Stimulated activated naive CD8-positive, alpha-beta T cell treated with anti-CD3 and anti-CD28 coated beads, Interleukin-15, amount 100 ng/mL, for 72 hours (primary cell): Measurements from ENCODE around the gene AOAH.
"Not testable (repeated sequence)": the region's sequence is repeated elsewhere in the genome, so short reads cannot be mapped to it uniquely, and the experiment has no call there.

ENCODE experiments used
- ATAC-seq: fragments of 150-1000 bp; cut with Tn5 transposase; 2 replicates; pipeline ENCODE4 v1.10.0; 2021; ENCODE audit warnings: mild to moderate bottlenecking, moderate library complexity
- DNase-seq, 2 donors: peaks; one replicate each; pipeline ENCODE4 v3.0.0; 2021 to 2022
- H3K27ac Mint-ChIP-seq, 2 donors: one replicate each; pipeline ENCODE4 v1.8.0; 2022; ENCODE audit warnings: mild to moderate bottlenecking in 2 of 2, mixed read lengths in 2 of 2, moderate library complexity in 2 of 2
- H3K27me3 Mint-ChIP-seq: one replicate; pipeline ENCODE4 v1.8.0; 2022; ENCODE audit warnings: mixed read lengths
- H3K4me1 Mint-ChIP-seq: one replicate; pipeline ENCODE4 v1.8.0; 2022; ENCODE audit warnings: mild to moderate bottlenecking, mixed read lengths
- H3K4me3 Mint-ChIP-seq, 2 donors: one replicate each; pipeline ENCODE4 v1.8.0; 2022; ENCODE audit warnings: mild to moderate bottlenecking in 2 of 2, mixed read lengths in 2 of 2, moderate library complexity in 1 of 2
- H3K9me3 Mint-ChIP-seq, 2 donors: one replicate each; pipeline ENCODE4 v1.8.0; 2022; ENCODE audit warnings: mixed read lengths in 2 of 2

The AOAH gene

GRCh38 chr7:36661135-36661840, 63.0 kb downstream of the AOAH start:
- no peak for DNase-seq
- H3K27me3 Mint-ChIP-seq = no peaks in the 10 kb centered on the region
- peak; percentile 70 for ATAC-seq
- no peak overlapping the region for H3K27ac Mint-ChIP-seq
- peaks cover 0 to 6% of the 10 kb centered on the region in 2 donors for H3K9me3 Mint-ChIP-seq
- H3K4me3 Mint-ChIP-seq = no peak overlapping the region
- H3K4me1 Mint-ChIP-seq = peaks cover 24% of the 10 kb centered on the region

- peaks cover 26% of the 10 kb centered on the region for H3K4me1 Mint-ChIP-seq
- DNase-seq = no peak
- no peak for ATAC-seq
- H3K4me3 Mint-ChIP-seq = no peak overlapping the region
- no peak overlapping the region for H3K27ac Mint-ChIP-seq
- H3K27me3 Mint-ChIP-seq = no peaks in the 10 kb centered on the region
- H3K9me3 Mint-ChIP-seq = peaks cover 0 to 6% of the 10 kb centered on the region in 2 donors
Measured at GRCh38 chr7:36659638-36660341, 64.5 kb downstream of the AOAH start.

- no peaks in the 10 kb centered on the region for H3K27me3 Mint-ChIP-seq
- H3K4me3 Mint-ChIP-seq = no peak overlapping the region
- H3K27ac Mint-ChIP-seq = no peak overlapping the region
- no peak for DNase-seq
- peaks cover 33% of the 10 kb centered on the region for H3K4me1 Mint-ChIP-seq
- no peak for ATAC-seq
- H3K9me3 Mint-ChIP-seq = no peaks in the 10 kb centered on the region
Measured at GRCh38 chr7:36659172-36659516, 65.2 kb downstream of the AOAH start.

GRCh38 chr7:36658335-36659171, 65.7 kb downstream of the AOAH start:
- peaks cover 39% of the 10 kb centered on the region for H3K4me1 Mint-ChIP-seq
- ATAC-seq (peak; percentile 64), DNase-seq (no peak)
- no peak overlapping the region for H3K4me3 Mint-ChIP-seq
- no peaks in the 10 kb centered on the region for H3K9me3 Mint-ChIP-seq
- H3K27me3 Mint-ChIP-seq = no peaks in the 10 kb centered on the region
- H3K27ac Mint-ChIP-seq = no peak overlapping the region

GRCh38 chr7:36657036-36657660, 67.1 kb downstream of the AOAH start:
- DNase-seq = no peak
- Mint-ChIP-seq H3K27ac (peak overlapping the region in 1 of 2 donors; percentile 54), H3K4me3 (no peak overlapping the region), H3K9me3 (no peaks in the 10 kb centered on the region), H3K27me3 (no peaks in the 10 kb centered on the region), H3K4me1 (peaks cover 37% of the 10 kb centered on the region)
- no peak for ATAC-seq

- Mint-ChIP-seq H3K27ac (no peak overlapping the region), H3K4me1 (peaks cover 46% of the 10 kb centered on the region), H3K4me3 (no peak overlapping the region), H3K9me3 (peaks cover 5 to 6% of the 10 kb centered on the region in 2 donors), H3K27me3 (no peaks in the 10 kb centered on the region)
- ATAC-seq = no peak
- DNase-seq = no peak
Measured at GRCh38 chr7:36654436-36654835, 69.9 kb downstream of the AOAH start.

- Mint-ChIP-seq H3K4me3 (no peak overlapping the region), H3K9me3 (peaks cover 5 to 7% of the 10 kb centered on the region in 2 donors), H3K27ac (peak overlapping the region in 1 of 2 donors; percentile 30), H3K4me1 (peaks cover 46% of the 10 kb centered on the region), H3K27me3 (no peaks in the 10 kb centered on the region)
- ATAC-seq (no peak), DNase-seq (no peak)
Measured at GRCh38 chr7:36653663-36654355, 70.5 kb downstream of the AOAH start.

GRCh38 chr7:36653008-36653662, 71.2 kb downstream of the AOAH start:
- Mint-ChIP-seq H3K4me1 (peaks cover 46% of the 10 kb centered on the region), H3K27ac (peak overlapping the region in 1 of 2 donors; percentile 49), H3K27me3 (no peaks in the 10 kb centered on the region), H3K4me3 (no peak overlapping the region), H3K9me3 (peaks cover 5 to 7% of the 10 kb centered on the region in 2 donors)
- ATAC-seq = no peak
- no peak for DNase-seq

- peaks cover 5 to 7% of the 10 kb centered on the region in 2 donors for H3K9me3 Mint-ChIP-seq
- peaks cover 43% of the 10 kb centered on the region for H3K4me1 Mint-ChIP-seq
- no peak overlapping the region for H3K4me3 Mint-ChIP-seq
- no peak for ATAC-seq
- no peak for DNase-seq
- H3K27ac Mint-ChIP-seq = no peak overlapping the region
- no peaks in the 10 kb centered on the region for H3K27me3 Mint-ChIP-seq
Measured at GRCh38 chr7:36652431-36652830, 71.9 kb downstream of the AOAH start.

- Mint-ChIP-seq H3K9me3 (peaks cover 5 to 7% of the 10 kb centered on the region in 2 donors), H3K27me3 (no peaks in the 10 kb centered on the region), H3K4me1 (peaks cover 39% of the 10 kb centered on the region), H3K27ac (no peak overlapping the region), H3K4me3 (no peak overlapping the region)
- DNase-seq (no peak), ATAC-seq (peak; percentile 83)
Measured at GRCh38 chr7:36651404-36651803, 72.9 kb downstream of the AOAH start.

- ATAC-seq (no peak), DNase-seq (no peak)
- Mint-ChIP-seq H3K4me1 (peaks cover 43% of the 10 kb centered on the region), H3K27ac (peak overlapping the region; percentile 44 to 63), H3K4me3 (no peak overlapping the region), H3K9me3 (peaks cover 5 to 7% of the 10 kb centered on the region in 2 donors), H3K27me3 (no peaks in the 10 kb centered on the region)
Measured at GRCh38 chr7:36650766-36651312, 73.5 kb downstream of the AOAH start.

GRCh38 chr7:36650320-36650719, 74.0 kb downstream of the AOAH start:
- H3K27me3 Mint-ChIP-seq = no peaks in the 10 kb centered on the region
- peaks cover 48% of the 10 kb centered on the region for H3K4me1 Mint-ChIP-seq
- ATAC-seq (no peak), DNase-seq (no peak)
- no peak overlapping the region for H3K4me3 Mint-ChIP-seq
- H3K9me3 Mint-ChIP-seq = peaks cover 5 to 7% of the 10 kb centered on the region in 2 donors
- peak overlapping the region; percentile 44 to 63 for H3K27ac Mint-ChIP-seq

- H3K27me3 Mint-ChIP-seq, DNase-seq, H3K9me3 Mint-ChIP-seq, H3K27ac Mint-ChIP-seq, H3K4me3 Mint-ChIP-seq, ATAC-seq: not testable (repeated sequence)
- H3K4me1 Mint-ChIP-seq = peaks cover 49% of the 10 kb centered on the region
Measured at GRCh38 chr7:36649319-36649718, 75.0 kb downstream of the AOAH start.

- Mint-ChIP-seq H3K4me3 (no peak overlapping the region), H3K27me3 (no peaks in the 10 kb centered on the region), H3K9me3 (peaks cover 7 to 11% of the 10 kb centered on the region in 2 donors), H3K27ac (no peak overlapping the region), H3K4me1 (peaks cover 49% of the 10 kb centered on the region)
- DNase-seq = no peak
- no peak for ATAC-seq
Measured at GRCh38 chr7:36648441-36648840, 75.9 kb downstream of the AOAH start.
